HG02970 (cell line): ENCODE results near the gene HPD.

Experiments used
- ATAC-seq: cut with Tn5 transposase; IDR thresholded peaks from one replicate; pipeline ENCODE4 v1.9.1; 2021; ENCODE audit warnings: mild to moderate bottlenecking, moderate library complexity, moderate number of reproducible peaks; ENCODE audit not compliant: unreplicated experiment, low FRiP score

HPD gene

DNA sequence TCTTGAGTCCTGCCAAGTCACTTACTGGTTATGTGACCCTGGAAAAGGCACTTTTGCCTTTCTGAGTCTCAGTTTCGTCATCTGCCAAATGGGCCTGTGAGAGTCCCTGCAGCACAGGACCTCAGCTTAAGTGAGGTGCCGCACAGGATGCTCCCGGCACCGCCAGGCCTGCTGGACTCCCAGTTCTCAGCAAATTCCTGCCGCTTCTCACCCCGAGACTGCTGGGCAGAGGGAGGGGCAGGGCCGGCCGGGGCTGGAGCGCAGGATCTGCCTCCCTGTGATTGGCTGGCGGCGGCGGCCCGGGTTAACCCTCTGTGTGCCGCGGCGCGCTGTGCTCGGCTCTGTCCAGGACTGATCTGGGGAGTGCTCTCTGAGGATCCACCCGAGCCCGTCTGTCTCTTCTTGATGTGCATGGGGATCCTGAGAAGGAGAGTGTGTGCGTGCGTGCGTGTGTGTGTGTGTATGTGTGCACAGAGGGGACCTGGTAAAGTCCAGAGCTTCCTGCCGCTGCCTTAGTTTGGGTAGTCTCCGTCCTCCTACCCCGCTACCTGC is 46.3 kb downstream of the HPD start:
- no peak for ATAC-seq

DNA sequence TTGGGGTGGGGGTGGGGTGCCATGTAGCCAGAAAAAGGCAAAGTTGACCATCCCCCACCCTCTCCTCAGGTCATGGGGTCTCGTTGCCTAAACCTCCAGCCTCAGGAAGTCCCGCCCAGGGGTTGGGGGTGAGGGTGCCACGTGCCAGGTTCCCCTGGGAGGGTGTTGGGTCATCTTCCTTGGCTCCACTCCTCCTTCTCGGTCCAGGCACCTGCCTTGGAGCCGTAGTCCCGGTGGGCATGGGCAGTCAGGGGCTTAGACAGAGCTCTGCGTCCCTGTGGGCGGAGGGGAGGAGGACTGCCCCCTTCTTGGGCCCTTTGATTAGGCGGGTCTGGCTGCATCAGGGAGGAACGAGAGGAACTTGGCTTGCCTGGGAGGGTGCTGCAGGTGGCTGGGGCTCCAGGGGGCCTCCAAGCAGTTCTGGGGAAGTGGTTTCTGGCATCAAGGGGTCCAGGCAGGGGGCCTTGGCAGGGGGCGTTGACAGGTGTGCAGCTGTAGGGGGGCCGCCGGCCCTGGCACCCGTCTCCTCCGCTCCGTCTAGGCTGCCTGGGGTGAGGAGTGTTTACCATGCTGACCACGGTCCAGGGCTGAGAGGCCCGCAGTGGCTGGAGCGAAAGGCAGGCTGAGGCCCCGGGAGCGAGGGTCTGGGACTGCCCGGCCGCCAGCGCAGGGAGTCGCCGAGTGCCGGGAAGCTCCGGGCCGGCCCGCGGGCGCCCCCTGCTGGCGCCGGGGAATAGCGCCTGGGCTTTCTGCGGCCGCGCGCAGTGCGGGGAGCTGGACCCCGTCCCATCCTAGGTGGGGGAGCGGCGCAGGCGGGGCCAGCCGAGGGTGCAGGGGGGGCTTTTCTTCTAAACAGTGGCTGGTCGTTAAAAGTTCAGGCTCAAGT is 47.0 kb downstream of the HPD start:
- no peak for ATAC-seq

DNA sequence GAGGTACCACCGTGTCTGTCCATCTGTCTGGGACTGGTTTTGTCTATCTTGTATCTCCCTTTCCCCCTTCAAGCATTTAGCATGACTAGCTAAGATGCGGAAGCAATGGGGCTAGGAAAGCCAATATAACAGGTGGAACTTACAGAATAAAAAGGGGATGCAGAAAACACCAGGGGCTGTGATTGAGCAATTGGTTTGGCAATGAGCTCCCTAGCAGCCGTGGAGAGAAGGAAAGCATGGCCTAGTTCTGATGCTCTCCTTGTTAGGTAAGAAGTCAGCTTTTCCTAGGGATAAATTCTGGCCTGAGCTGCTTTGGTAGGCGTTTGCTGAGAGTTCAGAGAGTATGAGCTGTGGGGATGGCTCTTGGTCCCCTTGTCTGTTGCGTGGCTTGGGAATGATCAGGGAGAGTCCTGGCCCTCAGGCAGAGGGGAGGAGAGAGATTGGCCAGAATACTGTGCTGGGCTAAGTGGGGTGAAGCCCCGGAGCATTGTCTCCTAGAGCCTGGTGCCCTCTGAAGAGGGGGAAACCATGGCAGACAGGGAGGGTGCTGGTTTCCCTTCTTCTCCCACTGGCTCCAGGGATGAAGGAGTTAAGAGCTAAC is 47.7 kb downstream of the HPD start:
- ATAC-seq: no peak

DNA sequence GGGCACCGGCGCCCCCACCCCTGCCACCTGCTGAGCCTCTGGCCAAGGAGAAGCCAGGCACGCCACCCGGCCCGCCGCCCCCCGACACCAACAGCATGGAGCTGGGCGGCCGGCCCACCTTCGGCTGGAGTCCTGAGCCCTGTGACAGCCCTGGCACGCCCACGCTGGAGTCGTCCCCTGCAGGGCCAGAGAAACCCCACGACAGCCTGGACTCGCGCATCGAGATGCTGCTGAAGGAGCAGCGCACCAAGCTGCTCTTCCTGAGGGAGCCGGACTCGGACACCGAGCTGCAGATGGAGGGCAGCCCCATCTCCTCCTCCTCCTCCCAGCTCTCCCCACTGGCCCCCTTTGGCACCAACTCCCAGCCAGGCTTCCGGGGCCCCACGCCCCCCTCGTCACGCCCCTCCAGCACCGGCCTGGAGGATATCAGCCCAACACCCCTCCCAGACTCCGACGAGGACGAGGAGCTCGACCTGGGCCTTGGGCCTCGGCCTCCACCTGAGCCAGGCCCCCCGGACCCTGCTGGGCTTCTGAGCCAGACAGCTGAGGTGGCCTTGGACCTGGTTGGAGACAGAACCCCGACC is 48.3 kb downstream of the HPD start:
- no peak for ATAC-seq

DNA sequence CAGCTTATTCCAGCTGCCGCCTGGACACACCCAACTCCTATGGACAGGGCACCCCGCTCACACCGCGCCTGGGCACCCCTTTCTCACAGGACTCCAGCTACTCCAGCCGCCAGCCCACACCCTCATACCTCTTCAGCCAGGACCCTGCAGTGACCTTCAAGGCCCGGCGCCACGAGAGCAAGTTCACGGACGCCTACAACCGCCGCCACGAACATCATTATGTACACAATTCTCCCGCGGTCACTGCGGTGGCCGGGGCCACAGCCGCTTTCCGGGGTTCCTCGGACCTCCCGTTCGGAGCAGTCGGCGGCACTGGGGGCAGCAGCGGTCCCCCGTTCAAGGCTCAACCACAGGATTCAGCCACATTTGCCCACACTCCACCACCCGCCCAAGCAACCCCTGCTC is 48.9 kb downstream of the HPD start:
- no peak for ATAC-seq

DNA sequence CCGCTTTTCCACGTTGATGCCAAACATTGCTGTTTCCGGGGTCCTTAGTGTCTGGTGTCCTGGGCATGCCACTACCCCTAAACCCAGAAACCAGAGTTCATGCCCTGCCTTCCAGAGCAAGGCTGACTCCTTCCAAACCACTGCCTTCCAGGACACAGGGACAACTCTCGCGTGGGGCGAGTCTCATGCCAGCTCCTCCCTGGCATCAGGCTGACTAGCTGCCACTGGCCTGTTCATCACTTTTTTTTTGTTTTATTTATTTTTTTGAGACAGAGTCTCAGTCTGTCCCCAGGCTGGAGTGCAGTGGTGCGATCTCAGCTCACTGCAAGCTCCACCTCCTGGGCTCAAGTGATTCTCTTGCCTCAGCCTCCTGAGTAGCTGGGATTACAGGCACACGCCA is 50.0 kb downstream of the HPD start:
- no peak for ATAC-seq

DNA sequence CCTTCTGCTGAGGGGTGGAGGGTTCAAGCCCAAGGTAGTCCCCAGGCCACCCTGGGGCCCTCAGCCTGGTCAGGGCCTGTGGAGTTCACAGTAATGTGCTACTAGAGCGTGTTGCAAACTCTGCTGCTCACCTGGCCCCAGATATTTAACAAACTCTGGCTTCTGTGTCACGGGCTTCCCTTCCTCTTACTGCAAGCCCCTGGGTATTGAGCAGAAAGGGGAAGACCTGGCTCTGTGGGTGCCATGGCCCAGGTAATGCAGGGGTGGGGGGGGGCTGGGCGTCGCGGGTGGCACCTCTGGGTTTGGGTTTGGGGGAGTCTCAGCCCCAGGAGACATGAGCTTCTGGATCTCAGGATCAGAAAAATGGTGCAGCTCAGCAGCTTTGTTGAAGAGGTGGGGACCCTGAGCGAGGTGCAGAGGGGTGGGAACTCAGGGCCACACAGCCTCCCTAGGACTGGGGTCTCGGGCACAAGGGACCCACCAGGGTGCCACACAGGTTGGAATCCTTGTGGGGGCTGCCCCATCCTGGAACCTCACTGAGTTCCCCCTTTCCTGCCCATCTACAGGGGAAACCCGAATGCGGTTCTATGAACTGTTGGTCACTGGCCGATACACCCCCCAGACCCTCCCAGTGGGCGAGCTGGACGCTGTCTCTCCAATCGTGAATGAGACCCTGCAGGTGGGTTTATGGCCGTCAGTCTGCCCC is 50.9 kb downstream of the HPD start:
- ATAC-seq: no peak

DNA sequence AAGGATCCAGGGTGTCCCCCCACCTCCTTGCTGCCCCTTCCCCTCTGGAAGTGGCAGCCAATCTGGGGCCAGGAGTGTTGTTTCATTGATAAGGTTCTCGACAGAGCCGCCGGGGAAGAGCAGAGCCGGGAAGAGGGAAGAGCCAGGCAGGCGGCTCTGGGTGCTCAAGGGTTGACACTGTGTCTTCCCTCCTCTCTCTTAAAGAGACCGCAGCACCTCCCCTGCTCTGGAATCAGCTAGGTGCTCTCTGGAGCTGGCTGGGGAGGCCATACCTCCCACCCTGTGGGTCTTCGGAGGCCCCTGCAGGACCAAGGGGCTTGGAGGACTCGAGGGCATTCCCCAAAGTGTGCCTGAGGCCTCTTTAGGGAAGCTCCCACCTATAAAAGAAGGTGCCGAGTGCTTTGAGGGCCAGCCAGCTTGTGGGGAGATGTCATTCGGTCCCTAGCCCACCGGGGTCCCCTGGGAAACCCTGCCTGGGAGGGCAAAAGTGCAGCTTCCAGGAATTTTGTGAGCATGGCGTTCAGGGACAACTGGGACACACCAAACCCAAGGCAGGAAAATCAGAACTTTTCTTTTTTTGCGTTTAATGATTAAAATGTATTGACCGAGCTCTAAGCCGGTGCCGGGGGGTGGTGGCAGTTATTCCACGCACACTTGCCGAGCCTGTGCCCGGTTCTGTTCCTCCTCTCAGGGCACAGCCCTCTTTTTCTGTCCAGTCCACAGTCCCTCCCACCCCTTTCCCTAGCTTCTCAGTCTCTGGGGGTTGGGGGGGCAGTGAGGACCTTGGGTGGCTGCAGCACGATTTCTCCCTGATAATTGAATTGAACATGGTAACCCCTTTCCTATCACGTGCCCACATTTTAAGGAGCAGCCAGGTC is 51.9 kb downstream of the HPD start:
- no peak for ATAC-seq

DNA sequence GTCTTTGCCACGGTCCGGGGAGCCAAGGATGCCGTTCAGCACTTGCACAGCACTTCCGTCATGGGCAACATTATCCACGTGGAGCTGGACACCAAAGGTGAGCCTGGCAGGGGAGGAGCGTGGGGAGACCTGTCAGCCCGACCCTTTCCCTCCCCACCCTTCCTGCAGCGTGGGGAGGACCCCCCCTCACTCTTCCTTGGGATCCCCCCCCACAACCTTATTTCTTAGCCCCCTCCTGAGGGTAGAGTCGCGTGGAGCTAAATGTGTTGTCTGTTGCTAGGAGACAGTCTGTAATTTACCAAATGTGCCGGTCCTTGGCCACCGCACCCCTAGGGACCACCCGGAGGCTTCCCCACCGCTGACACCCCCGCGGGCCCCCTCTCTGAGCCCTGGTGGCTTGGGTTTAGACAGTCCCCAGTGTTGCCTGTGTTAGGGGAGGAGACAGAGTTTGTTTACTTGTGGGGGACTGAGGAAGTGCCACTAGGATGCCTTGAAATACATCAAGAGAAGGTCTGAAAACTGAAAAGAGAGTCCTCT is 52.6 kb downstream of the HPD start:
- no peak for ATAC-seq

DNA sequence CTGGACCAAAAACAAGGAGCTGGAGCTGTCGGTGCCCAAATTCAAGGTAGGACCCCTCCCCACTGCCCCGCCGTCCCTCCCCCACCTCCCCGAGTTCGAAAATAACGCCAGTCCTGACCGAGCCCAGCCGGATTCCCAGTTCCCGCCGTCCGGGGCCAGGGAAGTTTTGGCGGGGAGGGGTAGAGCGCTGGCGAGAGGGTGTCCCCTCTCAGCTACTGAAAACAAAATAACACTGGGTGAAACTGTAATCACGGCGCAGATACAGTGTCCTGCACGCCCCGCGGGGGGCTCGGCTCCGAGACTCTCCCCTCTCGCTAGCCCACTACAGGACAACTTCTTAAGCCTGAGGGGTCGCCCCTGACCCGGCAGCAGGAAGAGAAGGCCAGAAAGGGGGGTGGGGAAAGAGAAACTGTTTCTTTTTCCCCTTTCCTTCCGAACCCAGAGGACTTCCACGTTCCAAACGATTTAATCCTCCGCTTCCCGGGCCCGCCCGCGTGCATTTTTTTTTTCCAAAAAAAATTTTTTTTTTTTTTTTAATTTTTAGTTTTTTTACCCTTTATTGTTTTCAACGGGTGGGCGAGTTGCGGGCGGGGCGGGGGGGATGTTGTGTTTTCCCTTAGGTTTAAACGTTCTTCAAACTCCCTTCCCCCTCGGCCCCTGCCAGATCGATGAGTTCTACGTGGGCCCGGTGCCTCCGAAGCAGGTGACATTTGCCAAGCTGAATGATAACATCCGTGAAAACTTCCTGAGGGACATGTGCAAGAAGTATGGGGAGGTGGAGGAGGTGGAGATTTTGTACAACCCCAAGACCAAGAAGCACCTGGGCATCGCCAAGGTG is 53.3 kb downstream of the HPD start:
- ATAC-seq: no peak

DNA sequence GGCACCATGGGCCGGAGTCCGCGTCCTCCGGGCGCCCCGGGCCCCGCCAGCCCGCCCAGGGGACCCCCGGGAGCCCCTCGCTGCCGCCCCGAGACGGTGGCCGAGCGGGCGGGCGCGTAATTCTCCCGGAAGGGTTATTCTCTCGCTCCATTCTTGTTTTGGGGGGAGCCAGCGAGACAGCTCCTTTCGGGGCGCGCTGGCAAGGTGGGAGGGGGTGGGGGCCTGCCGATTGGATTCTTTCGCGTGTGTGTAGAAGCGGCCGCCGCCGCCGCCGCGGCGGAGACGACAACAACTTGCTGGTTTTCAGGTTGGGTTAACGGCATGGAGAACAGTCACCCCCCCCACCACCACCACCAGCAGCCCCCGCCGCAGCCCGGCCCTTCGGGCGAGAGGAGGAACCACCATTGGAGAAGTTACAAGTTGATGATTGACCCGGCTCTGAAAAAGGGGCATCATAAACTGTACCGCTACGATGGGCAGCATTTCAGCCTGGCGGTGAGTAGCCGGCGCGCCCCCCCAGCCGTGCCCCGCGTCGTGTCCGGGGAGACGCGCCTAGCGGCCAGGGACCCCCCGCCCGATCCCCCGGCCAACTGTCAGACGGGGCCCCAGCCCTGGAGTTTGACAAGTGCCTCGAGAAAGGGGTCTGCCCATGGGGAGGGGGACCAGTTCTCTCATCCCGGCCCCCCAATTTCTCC is 54.1 kb downstream of the HPD start:
- ATAC-seq: no peak

DNA sequence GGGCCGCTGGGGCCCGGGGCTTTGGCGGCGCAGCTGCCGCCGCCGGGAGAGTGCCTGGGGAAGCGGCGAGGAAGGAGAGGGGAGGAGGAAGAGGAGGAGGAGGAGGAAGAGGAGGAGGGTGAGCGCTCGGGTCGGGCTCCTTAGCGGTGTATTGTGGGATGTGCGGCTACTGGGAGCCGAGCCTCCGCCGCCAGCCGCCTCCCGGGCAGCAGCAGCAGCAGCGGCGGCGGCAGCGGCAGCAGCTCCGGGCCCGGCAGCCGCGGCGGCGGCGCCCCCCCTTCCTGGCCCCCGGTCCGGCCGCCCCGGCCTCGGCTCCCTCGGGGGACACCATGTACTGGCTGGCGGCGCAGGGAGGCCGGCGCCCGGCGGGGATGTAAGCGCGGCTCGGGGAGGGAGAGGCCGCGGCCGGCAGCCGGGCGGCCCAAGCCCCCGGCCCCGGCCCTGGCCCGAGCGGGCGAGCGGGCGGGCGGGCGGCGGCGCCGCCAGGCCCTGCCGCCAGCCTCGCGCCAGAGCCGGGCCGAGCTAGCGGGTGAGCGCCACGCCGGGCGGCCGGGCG is 54.7 kb downstream of the HPD start, which contains the start of gene SETD1B:
TSS of gene SETD1B (plus strand) at position 149 of the 556 bp plus-strand sequence. CDS start 729 bp downstream, outside the sequence.
- no peak for ATAC-seq

DNA sequence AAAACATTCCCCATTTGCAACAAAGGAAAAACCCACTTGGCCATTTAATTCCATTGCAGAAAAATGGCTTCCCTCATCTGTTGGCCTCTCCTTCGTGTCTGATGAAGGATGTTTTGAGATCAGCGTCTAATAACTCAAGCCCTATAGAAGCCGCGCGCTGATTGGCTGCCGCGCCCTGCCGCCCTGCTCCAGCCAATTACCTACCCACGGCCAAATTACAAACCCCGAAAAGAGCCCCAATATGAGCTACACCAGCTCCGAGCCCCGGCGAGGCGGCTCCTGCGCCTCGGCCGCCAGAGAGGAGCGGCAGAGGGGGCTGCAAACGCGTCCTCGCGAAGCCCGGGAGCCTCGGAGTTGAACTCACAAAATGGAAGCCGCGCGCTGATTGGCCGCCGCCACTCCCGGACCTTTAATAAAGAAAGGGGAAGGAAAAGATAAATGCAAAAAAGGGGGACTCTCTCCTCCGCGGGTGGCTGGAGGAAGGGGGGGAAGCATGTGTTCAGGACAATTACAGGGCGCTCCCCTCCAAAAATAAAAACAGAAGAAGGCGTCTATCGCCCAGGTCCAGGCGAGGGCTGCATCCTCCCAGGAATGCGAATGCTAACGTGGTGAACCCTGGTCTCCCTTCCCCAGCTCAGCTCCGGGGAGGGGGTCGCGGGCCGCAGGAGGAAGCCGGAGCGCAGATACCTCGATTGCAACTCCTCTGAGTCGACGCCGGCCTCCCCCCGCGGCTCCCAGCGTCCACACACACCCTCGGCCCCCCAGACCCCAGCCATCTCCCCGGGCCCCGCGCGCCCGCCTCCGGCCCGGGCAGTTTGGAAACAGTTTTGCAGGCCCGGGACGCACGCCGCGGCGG is 55.6 kb downstream of the HPD start:
- ATAC-seq: no peak

DNA sequence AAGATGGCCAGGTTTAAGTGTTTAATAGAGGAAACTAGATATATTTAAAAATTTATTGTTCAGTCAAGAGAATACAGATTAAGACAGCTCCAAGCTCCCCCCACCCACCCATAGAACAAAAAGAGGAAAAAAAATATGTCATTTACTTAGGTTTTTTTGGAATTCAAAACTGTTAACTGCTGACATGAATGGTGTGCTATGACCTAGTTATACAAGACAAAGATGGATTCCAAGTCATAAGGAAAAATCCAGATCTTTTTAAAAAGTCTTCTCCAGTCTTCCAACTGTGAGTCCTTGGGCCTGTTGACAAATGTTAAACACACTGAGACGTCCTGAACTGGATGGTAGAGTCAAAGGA is 56.2 kb downstream of the HPD start:
- no peak for ATAC-seq

DNA sequence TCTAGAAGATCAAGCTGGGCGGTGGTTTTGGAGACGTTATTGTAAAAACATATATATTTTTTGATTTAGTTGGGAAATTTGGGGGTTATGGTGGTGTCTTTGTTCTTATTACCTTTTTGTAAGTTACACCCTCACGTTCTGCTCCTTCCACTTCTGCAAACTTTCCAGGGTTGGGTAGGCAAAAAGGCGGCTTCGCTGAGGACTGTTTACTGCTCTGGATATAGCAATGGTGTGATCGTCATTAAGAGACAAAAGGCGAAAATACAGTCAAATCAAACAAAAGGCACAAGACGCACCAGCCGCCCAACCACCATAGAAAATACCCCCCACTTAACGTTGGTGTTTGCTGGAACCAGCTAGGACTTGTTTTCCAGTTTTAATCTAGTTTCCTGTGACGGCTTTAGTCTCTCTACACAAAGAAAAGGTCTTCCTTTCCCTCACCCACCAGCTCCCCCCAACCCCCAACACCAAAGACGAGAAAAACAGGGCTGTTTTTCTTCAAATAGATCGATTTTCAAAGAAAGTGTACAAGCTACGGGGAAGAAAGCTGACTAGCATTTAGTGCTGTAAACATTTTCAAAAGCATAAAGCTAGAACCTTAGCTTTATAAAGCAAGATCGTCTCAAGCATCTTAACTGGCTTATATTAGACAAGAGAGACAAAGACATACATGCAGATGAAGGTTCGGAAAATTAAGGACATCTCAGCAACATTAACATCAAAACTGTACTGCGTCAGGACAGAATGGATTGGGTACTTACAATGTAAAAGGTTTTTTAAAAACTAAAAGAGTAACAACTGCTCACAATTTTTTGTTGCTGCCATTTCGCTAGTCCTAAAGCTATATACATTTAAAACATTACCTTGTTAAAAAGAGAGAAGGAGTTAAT is 56.8 kb downstream of the HPD start:
- no peak for ATAC-seq
